ENCODE results near the gene MIEN1. TPM values are rescaled to one million over a fixed set of nuclear protein-coding genes. Genes with fewer than 3 reads are reported as not detected.

Gene MIEN1
- total RNA-seq, 4 donors from 2014 or later = 42.8 to 81.9 (median 67.7) TPM

DNA sequence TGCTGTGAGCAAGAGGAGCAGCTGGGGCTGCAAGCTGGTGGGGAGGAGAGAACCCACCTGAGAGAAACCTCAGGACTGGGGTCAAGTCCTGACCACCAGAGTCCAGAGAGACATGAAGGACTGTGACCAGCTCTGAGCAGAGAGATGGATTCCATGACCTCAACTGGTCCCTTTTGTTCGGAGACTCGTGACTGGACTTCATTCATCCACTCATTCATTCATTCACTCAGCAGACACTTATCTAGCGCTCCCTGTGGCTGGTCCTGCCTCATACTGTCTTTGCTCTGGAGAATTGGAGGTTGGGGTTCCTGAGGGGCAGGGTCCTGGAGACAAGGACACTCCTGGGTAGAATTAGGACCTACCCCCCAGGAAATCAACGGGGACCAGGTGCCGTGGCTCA, 26.4 kb downstream of the MIEN1 start:
- Histone ChIP-seq H3K36me3 (peaks cover 0 to 9% of the 10 kb centered on the region in 2 donors), H3K9me3 (no peaks in the 10 kb centered on the region), H3K27ac (peak overlapping the region in 1 of 4 donors; percentile 51), H3K4me1 (peaks cover 29 to 57% of the 10 kb centered on the region in 2 donors), H3K27me3 (no peaks in the 10 kb centered on the region), H3K4me3 (no peak overlapping the region)
- TF ChIP-seq, protein P1, sequence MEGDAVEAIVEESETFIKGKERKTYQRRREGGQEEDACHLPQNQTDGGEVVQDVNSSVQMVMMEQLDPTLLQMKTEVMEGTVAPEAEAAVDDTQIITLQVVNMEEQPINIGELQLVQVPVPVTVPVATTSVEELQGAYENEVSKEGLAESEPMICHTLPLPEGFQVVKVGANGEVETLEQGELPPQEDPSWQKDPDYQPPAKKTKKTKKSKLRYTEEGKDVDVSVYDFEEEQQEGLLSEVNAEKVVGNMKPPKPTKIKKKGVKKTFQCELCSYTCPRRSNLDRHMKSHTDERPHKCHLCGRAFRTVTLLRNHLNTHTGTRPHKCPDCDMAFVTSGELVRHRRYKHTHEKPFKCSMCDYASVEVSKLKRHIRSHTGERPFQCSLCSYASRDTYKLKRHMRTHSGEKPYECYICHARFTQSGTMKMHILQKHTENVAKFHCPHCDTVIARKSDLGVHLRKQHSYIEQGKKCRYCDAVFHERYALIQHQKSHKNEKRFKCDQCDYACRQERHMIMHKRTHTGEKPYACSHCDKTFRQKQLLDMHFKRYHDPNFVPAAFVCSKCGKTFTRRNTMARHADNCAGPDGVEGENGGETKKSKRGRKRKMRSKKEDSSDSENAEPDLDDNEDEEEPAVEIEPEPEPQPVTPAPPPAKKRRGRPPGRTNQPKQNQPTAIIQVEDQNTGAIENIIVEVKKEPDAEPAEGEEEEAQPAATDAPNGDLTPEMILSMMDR (IDR thresholded peaks at IDR 0.05 in 4 of 5, conservative IDR thresholded peaks at IDR 0.05 in 1 of 5) = no peak
- TF ChIP-seq POLR2A (IDR thresholded peaks at IDR 0.05) = no peak
- DNase-seq (no peak), ATAC-seq (no peak)
- intact Hi-C loops (cut with DNase I; ENCODE audit: low total_unique reads) = no loop called here
- in situ Hi-C loops (cut with MboI; ENCODE audit: low sequenced_read_pairs in 4 of 4) = no loop called here

DNA sequence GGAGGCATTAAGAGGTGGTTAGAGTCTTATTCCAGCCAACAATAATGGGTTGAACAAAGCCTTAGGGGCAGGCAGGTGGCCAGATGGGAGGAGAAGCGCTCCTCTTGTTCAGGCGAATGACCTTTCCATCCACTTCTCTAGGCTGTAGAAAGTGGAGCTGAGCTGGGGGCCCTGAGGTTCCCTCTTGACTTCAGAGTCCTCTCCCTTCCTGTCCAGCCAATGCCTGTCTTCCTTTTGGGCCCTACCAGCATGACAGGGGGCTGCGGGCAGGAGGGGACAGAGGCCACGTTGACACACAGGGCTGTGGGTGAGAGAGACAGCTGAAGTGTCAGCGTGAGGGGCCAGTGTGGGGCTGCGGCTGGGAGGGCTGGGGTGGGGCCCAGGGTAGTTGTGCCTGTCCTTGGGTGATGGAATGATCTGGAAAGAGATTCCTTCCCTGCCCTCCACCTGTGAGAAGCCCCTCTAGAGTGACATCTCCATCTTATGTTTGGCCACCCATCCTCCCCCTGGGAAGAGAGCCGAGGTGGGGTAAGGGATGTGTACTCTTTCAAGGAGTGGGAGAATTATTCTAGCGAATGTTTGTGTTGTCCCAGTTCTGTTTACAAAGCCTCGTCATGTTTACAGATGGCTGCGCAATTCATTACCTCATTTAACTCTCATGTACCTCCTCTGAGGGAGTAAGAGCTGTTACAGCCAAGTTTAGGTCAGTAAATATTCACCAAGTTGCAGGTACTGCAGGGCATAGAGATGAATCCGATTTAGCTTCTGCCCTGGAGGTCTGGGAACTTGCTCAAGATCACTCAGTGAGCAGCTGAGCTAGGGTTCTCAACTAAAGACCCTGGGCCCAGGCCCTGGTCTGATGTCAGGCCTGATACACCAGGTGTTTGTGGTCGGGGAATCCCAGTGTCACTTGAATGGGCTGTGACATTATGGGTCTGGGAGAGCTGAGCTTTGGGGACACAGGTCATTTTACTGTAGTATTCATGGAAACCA, 27.1 kb downstream of the MIEN1 start:
- DNase-seq (no peak), ATAC-seq (no peak)
- TF ChIP-seq POLR2A (IDR thresholded peaks at IDR 0.05) = no peak
- intact Hi-C loops (cut with DNase I; ENCODE audit: low total_unique reads) = no loop called here
- Histone ChIP-seq H3K27me3 (no peaks in the 10 kb centered on the region), H3K4me1 (peaks cover 29 to 57% of the 10 kb centered on the region in 2 donors), H3K36me3 (peaks cover 0 to 2% of the 10 kb centered on the region in 2 donors), H3K4me3 (no peak overlapping the region), H3K27ac (peak overlapping the region in 1 of 4 donors; percentile 51), H3K9me3 (no peaks in the 10 kb centered on the region)
- in situ Hi-C loops (cut with MboI; ENCODE audit: low sequenced_read_pairs in 4 of 4) = no loop called here

DNA sequence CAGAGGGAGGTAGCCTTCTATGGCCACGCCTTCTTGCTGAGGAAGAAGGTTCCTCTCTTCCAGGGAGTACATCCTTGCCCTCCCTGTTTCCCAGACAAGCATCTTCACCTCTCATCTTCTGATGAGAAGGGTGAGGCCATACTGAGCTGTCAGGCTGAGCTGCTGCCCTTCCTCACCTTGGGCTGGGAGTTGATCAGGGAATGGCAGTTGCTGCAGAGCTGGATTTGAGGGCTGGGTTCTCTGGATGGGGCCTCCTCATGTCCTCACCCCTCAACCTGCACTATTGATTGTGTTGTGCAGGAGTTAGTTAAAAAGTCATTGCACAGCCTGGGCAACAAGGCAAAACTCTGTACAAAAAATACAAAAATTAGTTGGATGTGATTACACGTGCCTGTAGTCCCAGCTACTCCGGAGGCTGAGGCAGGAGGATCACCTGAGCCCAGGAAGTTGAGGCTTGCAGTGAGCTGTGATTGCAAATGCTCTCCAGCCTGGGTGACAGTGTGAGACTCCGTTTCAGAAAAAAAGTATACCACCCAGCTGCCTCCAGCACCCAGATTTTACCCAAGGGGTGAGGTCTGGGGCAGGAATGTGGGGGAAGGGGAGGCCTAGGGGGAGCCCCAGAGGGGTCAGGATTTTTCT, 28.4 kb downstream of the MIEN1 start:
- no peak overlapping the region for H3K27ac ChIP-seq
- ATAC-seq = no peak
- H3K4me1 ChIP-seq = peaks cover 29 to 55% of the 10 kb centered on the region in 2 donors
- no peaks in the 10 kb centered on the region for H3K36me3 ChIP-seq
- in situ Hi-C loops (cut with MboI; ENCODE audit: low sequenced_read_pairs in 4 of 4) (no loop called here), intact Hi-C loops (cut with DNase I; ENCODE audit: low total_unique reads) (no loop called here)
- no peaks in the 10 kb centered on the region for H3K9me3 ChIP-seq
- H3K27me3 ChIP-seq = no peaks in the 10 kb centered on the region
- H3K4me3 ChIP-seq = no peak overlapping the region
- TF ChIP-seq, protein P1 (IDR thresholded peaks at IDR 0.05 in 4 of 5, conservative IDR thresholded peaks at IDR 0.05 in 1 of 5) = no peak
- TF ChIP-seq POLR2A (IDR thresholded peaks at IDR 0.05) = no peak
- no peak for DNase-seq

DNA sequence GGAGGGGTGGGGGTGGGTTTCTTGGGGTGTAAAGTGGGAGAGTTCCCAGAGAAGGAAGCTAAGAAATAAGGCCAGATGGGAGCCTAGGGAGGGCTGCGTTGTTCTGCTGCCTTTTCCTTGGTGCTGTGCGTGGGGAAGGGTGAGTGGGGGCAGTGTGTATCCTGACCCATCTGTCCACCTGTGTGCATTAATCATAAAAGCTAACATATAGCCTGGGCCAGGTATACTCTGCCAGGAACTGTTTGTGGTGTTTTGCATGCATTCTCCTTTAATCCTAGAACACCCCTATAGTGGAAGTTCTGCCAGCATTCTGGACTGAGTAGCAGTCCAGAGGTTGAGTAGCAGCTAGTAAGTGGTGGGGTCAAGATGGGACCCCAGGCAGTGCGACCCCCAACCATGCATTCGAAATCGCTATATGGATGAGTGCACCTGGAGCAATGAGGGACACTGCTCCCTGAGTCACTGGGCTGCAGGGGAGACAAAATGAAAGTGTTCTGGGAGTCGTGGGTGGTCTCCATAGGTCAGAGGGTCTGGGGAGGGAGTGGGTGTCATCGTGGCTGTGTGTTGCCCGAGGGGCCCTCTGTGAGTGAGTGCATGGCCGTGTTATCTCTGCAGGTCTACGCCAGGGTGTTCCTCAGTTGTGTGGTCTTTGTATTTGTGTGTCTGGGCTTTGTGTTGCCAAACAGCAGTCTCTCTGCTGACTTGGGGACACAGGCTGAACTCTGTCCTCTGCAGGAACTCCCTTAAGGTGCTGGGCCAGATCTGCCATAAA, 29.1 kb downstream of the MIEN1 start:
- no peak for TF ChIP-seq POLR2A (IDR thresholded peaks at IDR 0.05)
- TF ChIP-seq, protein P1 (IDR thresholded peaks at IDR 0.05 in 4 of 5, conservative IDR thresholded peaks at IDR 0.05 in 1 of 5) = no peak
- in situ Hi-C loops (cut with MboI; ENCODE audit: low sequenced_read_pairs in 4 of 4) = no loop called here
- intact Hi-C loops (cut with DNase I; ENCODE audit: low total_unique reads) = no loop called here
- Histone ChIP-seq H3K27me3 (no peaks in the 10 kb centered on the region), H3K4me3 (peak overlapping the region; percentile 65 to 83 (median 76)), H3K4me1 (peaks cover 27 to 49% of the 10 kb centered on the region in 2 donors), H3K36me3 (no peaks in the 10 kb centered on the region), H3K9me3 (no peaks in the 10 kb centered on the region), H3K27ac (peak overlapping the region; percentile 59 to 78 (median 74))
- DNase-seq = no peak
- ATAC-seq = no peak
